Superior temporal gyrus (tissue), 1 donor: ENCODE data around the gene TAS2R41.
A peak's percentile ranks its signal among the peaks of the same experiment; 100 is the strongest.
"Not testable (repeated sequence)": the region's sequence is repeated elsewhere in the genome, so short reads cannot be mapped to it uniquely, and the experiment has no call there.

ENCODE experiments used
- DNase-seq: peaks from one replicate; pipeline ENCODE4 v3.0.0-alpha.2; 2016; ENCODE audit errors: extremely low spot score

The TAS2R41 gene

GRCh38 chr7:143518941-143519340 lies 41.3 kb downstream of the TAS2R41 start:
- peak; percentile 65 for DNase-seq

GRCh38 chr7:143519411-143520131 lies 41.9 kb downstream of the TAS2R41 start:
- no peak for DNase-seq

- not testable (repeated sequence) for DNase-seq
These were observed 44.7 kb downstream of the TAS2R41 start for GRCh38 chr7:143522309-143522916.
